HepG2 (cell line): ENCODE measurements around the gene SLX9. TPM values are rescaled to one million over a fixed set of nuclear protein-coding genes. Genes with fewer than 3 reads are reported as not detected.
A peak's percentile ranks its signal among the peaks of the same experiment; 100 is the strongest.

ENCODE experiments used
- ATAC-seq: fragments of 200-7000 bp; cut with Tn5 transposase; 3 replicates; pipeline ENCODE4 v1.9.1; 2020; ENCODE audit warnings: mild to moderate bottlenecking, moderate library complexity
- BruUV-seq: library from RNA; stranded (reverse); fragments of 400-500 nt; replicated peaks from 2 replicates; lab custom pipeline; 2021; lab: Mats Ljungman, UMichigan
- CTCF ChIA-PET: fragments of 300-600 bp; formaldehyde crosslinking; extraction: SDS; loops from one replicate; lab custom pipeline; 2021; ENCODE audit warnings: low total read pairs, inconsistent platforms, low intra/inter-chr PET ratio; lab: Yijun Ruan, JAX
- POLR2A ChIA-PET: fragments of 350-600 bp; sonication (Branson Sonifier 250); formaldehyde crosslinking; loops from one replicate; lab custom pipeline; 2020; ENCODE audit warnings: antibody characterized with exemption, inconsistent platforms; lab: Yijun Ruan, JAX
- DNase-seq: peaks from one replicate; pipeline ENCODE4 v3.0.0-alpha.2; 2015; ENCODE audit warnings: low spot score
- FAIRE-seq: peaks from 3 replicates; lab custom pipeline; 2011; peaks lifted over from hg19 to GRCh38; lab: Jason Lieb, UNC
- H2AFZ ChIP-seq: one replicate; pipeline ENCODE4 v1.6.1; 2011; ENCODE audit warnings: low read length, inconsistent platforms
- H3K27ac ChIP-seq: fragments of 300-600 bp; 3 replicates; pipeline ENCODE4 v1.8.0; 2011; ENCODE audit warnings: mixed run types, mild to moderate bottlenecking, mixed read lengths, low read length, inconsistent platforms; ENCODE audit not compliant: insufficient read depth; ENCODE audit errors: extremely low read length
- H3K27me3 ChIP-seq, 2 experiments: fragments of 200-600 bp in 1 of 2; 2 replicates in 1 of 2; 3 replicates in 1 of 2; pipeline versions ENCODE4 v1.6.0 to v1.8.0; 2011; ENCODE audit warnings: low read length in 2 of 2, mild to moderate bottlenecking in 2 of 2, moderate library complexity in 2 of 2, inconsistent platforms in 1 of 2; ENCODE audit not compliant: insufficient read depth in 2 of 2, control insufficient read depth in 1 of 2
- H3K36me3 ChIP-seq, 2 experiments: fragments of 200-600 bp in 1 of 2; replicated peaks in 1 of 2; 2 replicates in 1 of 2; 3 replicates in 1 of 2; pipeline versions ENCODE4 v1.5.1 to v1.8.0; 2011; ENCODE audit warnings: low read length in 2 of 2, inconsistent platforms in 1 of 2; ENCODE audit not compliant: insufficient read depth in 2 of 2, control insufficient read depth in 1 of 2
- H3K4me1 ChIP-seq: 2 replicates; pipeline ENCODE4 v1.5.1; 2012; ENCODE audit warnings: low read length, inconsistent platforms; ENCODE audit not compliant: insufficient read depth
- H3K4me2 ChIP-seq: 2 replicates; pipeline ENCODE4 v1.6.0; 2011; ENCODE audit warnings: low read depth, low read length, inconsistent platforms
- H3K4me3 ChIP-seq, 3 experiments: fragments of 200-600 bp in 1 of 3; sonication (generic), shearing (Covaris generic) in 1 of 3; replicated peaks in 1 of 3; 2 replicates each; pipeline ENCODE4 v1.5.1; 2011 to 2016; ENCODE audit warnings: low read length in 3 of 3, inconsistent platforms in 2 of 3, low read depth in 2 of 3, mild to moderate bottlenecking in 2 of 3, control low read depth in 1 of 3, mixed read lengths in 1 of 3; ENCODE audit not compliant: insufficient read depth in 1 of 3
- H3K79me2 ChIP-seq: one replicate; pipeline ENCODE4 v1.6.1; 2011; ENCODE audit warnings: low read length, inconsistent platforms; ENCODE audit not compliant: insufficient read depth
- H3K9ac ChIP-seq: 2 replicates; pipeline ENCODE4 v1.6.0; 2011; ENCODE audit warnings: mild to moderate bottlenecking, low read depth, low read length, inconsistent platforms; ENCODE audit not compliant: insufficient read depth
- H3K9me3 ChIP-seq: 2 replicates; pipeline ENCODE4 v1.5.1; 2012; ENCODE audit warnings: mild to moderate bottlenecking, low read length
- H4K20me1 ChIP-seq: 2 replicates; pipeline ENCODE4 v1.6.0; 2011; ENCODE audit warnings: inconsistent platforms, mild to moderate bottlenecking, low read length, moderate library complexity; ENCODE audit not compliant: insufficient read depth
- KDM2A ChIP-seq: sonication (generic); formaldehyde crosslinking; IDR thresholded peaks from 2 replicates; pipeline ENCODE4 v1.4.0; 2020; ENCODE audit warnings: low read depth, missing genetic modification reagents, borderline replicate concordance
- KDM3A ChIP-seq: IDR thresholded peaks from 2 replicates; pipeline ENCODE4 v1.6.1; 2018; ENCODE audit warnings: low read depth, missing compliant biosample characterization
- MAFF ChIP-seq: IDR thresholded peaks from 2 replicates; pipeline ENCODE4 v1.6.1; 2011; ENCODE audit warnings: low read depth, low read length, improper control_type of control experiment
- MAFK ChIP-seq, 2 experiments: IDR thresholded peaks in 1 of 2; conservative IDR thresholded peaks in 1 of 2; 2 replicates each; pipeline ENCODE4 v1.6.1; 2011; ENCODE audit warnings: improper control_type of control experiment in 2 of 2, low read length in 2 of 2
- MIER2 ChIP-seq: IDR thresholded peaks from 2 replicates; pipeline ENCODE4 v1.6.1; 2016; ENCODE audit warnings: missing biosample characterization, missing genetic modification reagents
- SAP130 ChIP-seq: IDR thresholded peaks from 2 replicates; pipeline ENCODE4 v1.6.1; 2016; ENCODE audit warnings: low read depth
- THAP11 ChIP-seq: IDR thresholded peaks from 2 replicates; pipeline ENCODE4 v1.6.1; 2016; ENCODE audit warnings: missing biosample characterization, missing genetic modification reagents
- THAP9 ChIP-seq: sonication (generic); formaldehyde crosslinking; IDR thresholded peaks from 2 replicates; pipeline ENCODE4; 2020; ENCODE audit warnings: missing genetic modification reagents, mild to moderate bottlenecking, borderline replicate concordance
- TRIM24 ChIP-seq: sonication (generic); formaldehyde crosslinking; IDR thresholded peaks from 2 replicates; pipeline ENCODE4 v1.8.0; 2022; ENCODE audit warnings: mild to moderate bottlenecking, missing genetic modification reagents
- ZC3H4 ChIP-seq: sonication (generic); formaldehyde crosslinking; IDR thresholded peaks from 2 replicates; pipeline ENCODE4 v1.4.0; 2020; ENCODE audit warnings: missing genetic modification reagents, borderline replicate concordance
- ZNF841 ChIP-seq: sonication (generic); formaldehyde crosslinking; IDR thresholded peaks from 2 replicates; pipeline ENCODE4 v1.8.1; 2023; ENCODE audit warnings: missing genetic modification reagents, borderline replicate concordance
- WGBS: methylation state at CpG from one replicate; pipeline ENCODE4 v1.1.6; 2017; ENCODE audit warnings: low lambda C conversion rate; 5-methylcytosine and 5-hydroxymethylcytosine counted together
- in situ Hi-C: cut with HindIII; loops from 2 replicates; pipeline ENCODE4 v1.10.0; 2017; ENCODE audit warnings: low pct_unique_long_range_greater_than_20kb; ENCODE audit not compliant: extremely low pct_ligation_motif_present
- intact Hi-C: fragments of 100-400 bp; cut with micrococcal nuclease; formaldehyde crosslinking; loops from one replicate; pipeline ENCODE4 v1.10.0; 2022; ENCODE audit not compliant: unreplicated experiment
- polyA plus RNA-seq, 8 experiments: library from polyadenylated mRNA; depleted of rRNA in 3 of 8; stranded (reverse) in 7 of 8; unstranded in 1 of 8; fragments of >200 nt; fragmentation: Illumina TruSeq in 4 of 8; extraction: Trizol in 4 of 8; gene quantifications; 2 replicates each; pipeline versions ENCODE4 v1.2.1 to v1.2.3, GENCODE V29; 2011 to 2016; ENCODE audit warnings: low read depth in 4 of 8, missing spikeins in 1 of 8, mixed read lengths in 1 of 8; ENCODE audit not compliant: insufficient read depth in 1 of 8
- total RNA-seq, 5 experiments: library from RNA; depleted of rRNA; stranded (reverse); fragments of >200 nt; fragmentation: Illumina TruSeq; extraction: Trizol; gene quantifications; 2 replicates each; pipeline ENCODE4 v1.2.3, GENCODE V29; 2016; ENCODE audit warnings: low read depth in 1 of 5

The SLX9 gene
- total and polyA plus RNA-seq, 2 of the 13 experiments (the other 11 are each of a cell fraction or from before 2014, with no cell fraction given): 21.0 to 47.1 TPM

DNA sequence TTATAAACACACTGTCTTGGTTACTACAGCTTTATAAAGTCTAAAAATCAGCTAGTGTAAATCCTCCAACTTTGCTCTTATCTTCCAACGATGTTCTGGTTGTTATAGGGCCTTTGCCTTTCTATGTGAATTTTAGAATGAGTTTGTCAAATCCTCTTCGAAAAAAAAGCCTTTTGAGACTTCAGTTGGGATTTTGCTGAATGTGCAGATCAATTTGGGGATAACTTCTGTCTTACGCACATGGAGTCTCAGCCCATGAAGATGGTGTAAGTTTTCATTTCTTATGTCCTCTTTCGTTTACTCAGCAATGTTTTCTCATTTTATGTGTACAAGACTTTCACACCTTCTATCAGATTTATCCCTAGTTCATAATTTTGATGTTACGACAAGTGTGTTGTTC is 69.8 kb downstream of the SLX9 start:
- Histone ChIP-seq H3K9ac (no peak overlapping the region), H3K9me3 (no peaks in the 10 kb centered on the region), H4K20me1 (no peaks in the 10 kb centered on the region), H2AFZ (no peak overlapping the region), H3K36me3 (no peaks in the 10 kb centered on the region), H3K4me2 (no peak overlapping the region), H3K4me1 (peaks cover 81% of the 10 kb centered on the region), H3K79me2 (no peaks in the 10 kb centered on the region), H3K4me3 (no peak overlapping the region), H3K27ac (no peak overlapping the region), H3K27me3 (peaks cover 1 to 11% of the 10 kb centered on the region in 2 experiments; a peak in 2 of 5 replicates)
- WGBS: 68% methylated on average over 5 of the region's 5 CpGs
- FAIRE-seq (no peak), DNase-seq (no peak), ATAC-seq (no peak)
- ChIA-PET CTCF (no interaction called here), POLR2A (no interaction called here)
- in situ Hi-C loops (no loop called here), intact Hi-C loops (loop anchor here (10.0 kb wide), 1 partner anchor 65 kb away; the partner anchor contains the start of gene ADARB1)
- BruUV-seq: no TSS peak
- no peak for TF ChIP-seq ZNF841 (CRISPR knock-in tag)
- 0 out of 2 replicates have a peak, but pooled peaks have one; percentile 46 for TF ChIP-seq MAFF
- TF ChIP-seq MAFK (conservative IDR thresholded peaks at IDR 0.05 in 1 of 2, IDR thresholded peaks at IDR 0.05 in 1 of 2; ENCODE audit: low read length in 2 of 2): peak; percentile 40 to 74; a peak in 3 of 4 replicates

DNA sequence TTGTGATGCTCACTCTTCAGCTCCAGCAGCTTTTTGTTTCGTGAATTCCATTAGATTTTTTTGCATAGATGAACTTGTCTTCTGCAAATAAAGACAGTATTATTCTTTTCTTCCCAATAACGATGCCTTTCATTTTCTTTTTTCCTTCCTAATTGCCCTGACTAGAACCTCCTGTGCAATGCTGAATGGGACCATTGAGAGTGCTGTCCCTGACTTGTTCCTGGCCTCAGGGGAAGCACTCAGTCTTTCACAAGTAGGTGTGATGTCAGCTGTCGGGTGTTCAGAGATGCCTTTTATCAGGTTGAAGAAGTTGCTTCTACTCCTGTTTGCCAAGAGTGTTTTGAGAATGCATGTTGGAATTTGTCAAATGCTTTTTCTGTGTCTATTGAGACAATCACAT is 70.3 kb downstream of the SLX9 start:
- intact Hi-C loops (loop anchor here (10.0 kb wide), 1 partner anchor 65 kb away; the partner anchor contains the start of gene ADARB1), in situ Hi-C loops (no loop called here)
- peak; percentile 48 for DNase-seq
- no TSS peak for BruUV-seq
- 13% methylated on average over 3 of the region's 3 CpGs for WGBS
- Histone ChIP-seq H3K9me3 (no peaks in the 10 kb centered on the region), H3K9ac (no peak overlapping the region), H3K27ac (no peak overlapping the region), H3K79me2 (no peaks in the 10 kb centered on the region), H3K4me1 (peaks cover 81% of the 10 kb centered on the region), H3K4me3 (no peak overlapping the region), H4K20me1 (no peaks in the 10 kb centered on the region), H3K4me2 (no peak overlapping the region), H2AFZ (no peak overlapping the region), H3K27me3 (peaks cover under 1 to 16% of the 10 kb centered on the region in 2 experiments; a peak in 2 of 5 replicates)
- CTCF ChIA-PET: no interaction called here
- no peak for TF ChIP-seq THAP11 (CRISPR knock-in tag)
- no peak for TF ChIP-seq TRIM24 (CRISPR knock-in tag)
- TF ChIP-seq ZNF841 (CRISPR knock-in tag): no peak
- no peak for TF ChIP-seq THAP9 (CRISPR knock-in tag)
- TF ChIP-seq KDM3A (CRISPR knock-in tag): no peak
- no peak for TF ChIP-seq SAP130
- TF ChIP-seq MIER2 (CRISPR knock-in tag): no peak
- TF ChIP-seq KDM2A (CRISPR knock-in tag): no peak
- TF ChIP-seq ZC3H4: no peak
- TF ChIP-seq, all 625 proteins: peak for 0
- FAIRE-seq: no peak
- no peaks in the 10 kb centered on the region for H3K36me3 ChIP-seq
- POLR2A ChIA-PET: interaction anchor here (7.0 kb wide), 1 partner anchor 25 kb away, joined by 141 read pairs; no protein-coding TSS in a partner anchor
- ATAC-seq: no peak
